A549 (cell line): ENCODE data around the gene FHL2. TPM values are rescaled to one million over a fixed set of nuclear protein-coding genes. Genes with fewer than 3 reads are reported as not detected.

Experiments used
- ATAC-seq, 2 experiments: fragments of 200-7000 bp in 1 of 2; fragments of >200 bp in 1 of 2; cut with Nextera tagmentation in 1 of 2; cut with Tn5 transposase in 1 of 2; 3 replicates each; pipeline versions ENCODE4 v1.8.0 to v1.9.1; 2018 to 2020; ENCODE audit warnings: mild to moderate bottlenecking in 1 of 2, moderate library complexity in 1 of 2
- CTCF ChIA-PET: fragments of 300-600 bp; sonication (Branson Sonifier 250); formaldehyde crosslinking; extraction: SDS; loops from one replicate; lab custom pipeline; 2021; ENCODE audit warnings: antibody characterized with exemption, inconsistent platforms; lab: Yijun Ruan, JAX
- POLR2A ChIA-PET: fragments of 350-600 bp; formaldehyde crosslinking; extraction: SDS; loops from one replicate; lab custom pipeline; 2021; ENCODE audit warnings: antibody characterized with exemption, inconsistent platforms; lab: Yijun Ruan, JAX
- DNase-seq, 2 experiments: peaks; one replicate each; pipeline versions ENCODE4 v3.0.0 to v3.0.0-alpha.2; 2011 to 2016; ENCODE audit warnings: low read depth in 1 of 2, low spot score in 1 of 2
- FAIRE-seq: peaks from 2 replicates; lab custom pipeline; 2011; peaks lifted over from hg19 to GRCh38; lab: Jason Lieb, UNC
- H3K27ac ChIP-seq, 2 experiments: fragments of >200 bp; sonication (Bioruptor Twin); formaldehyde crosslinking; 3 replicates each; pipeline ENCODE4 v1.5.1; 2016 to 2017
- H3K4me1 ChIP-seq: fragments of >200 bp; sonication (Bioruptor Twin); formaldehyde crosslinking; 3 replicates; pipeline ENCODE4 v1.6.1; 2016
- H3K4me2 ChIP-seq: fragments of >200 bp; sonication (Bioruptor Twin); formaldehyde crosslinking; 3 replicates; pipeline ENCODE4 v1.6.1; 2016
- H3K4me3 ChIP-seq: fragments of >200 bp; sonication (Bioruptor Twin); formaldehyde crosslinking; 3 replicates; pipeline ENCODE4 v1.5.1; 2016
- H3K9me3 ChIP-seq: fragments of >200 bp; sonication (Bioruptor Twin); formaldehyde crosslinking; 3 replicates; pipeline ENCODE4 v1.6.1; 2016
- CBX2 ChIP-seq: fragments of 200-600 bp; sonication (generic); IDR thresholded peaks from 2 replicates; pipeline ENCODE4 v1.6.1; 2016; ENCODE audit warnings: low read depth, mild to moderate bottlenecking, borderline replicate concordance
- CHD4 ChIP-seq: fragments of 200-600 bp; sonication (generic); IDR thresholded peaks from 2 replicates; pipeline ENCODE4 v1.6.1; 2016; ENCODE audit warnings: antibody characterized with exemption, mild to moderate bottlenecking, borderline replicate concordance
- CTCF ChIP-seq: fragments of >200 bp; sonication (Bioruptor Twin); formaldehyde crosslinking; IDR thresholded peaks from 3 replicates; pipeline ENCODE4 v1.5.1; 2016
- E2F6 ChIP-seq: IDR thresholded peaks from 2 replicates; pipeline ENCODE4 v1.6.1; 2012; ENCODE audit warnings: low read depth, borderline replicate concordance
- ELK1 ChIP-seq: fragments of 150-350 bp; IDR thresholded peaks from 2 replicates; pipeline ENCODE4 v1.6.1; 2014; ENCODE audit warnings: low read depth, mild to moderate bottlenecking, low read length
- EP300 ChIP-seq, 2 experiments: fragments of >200 bp; sonication (Bioruptor Twin); formaldehyde crosslinking; IDR thresholded peaks; 2 replicates in 1 of 2; 3 replicates in 1 of 2; pipeline ENCODE4 v1.6.1; 2016 to 2017
- FOSB ChIP-seq: fragments of 250-450 bp; sonication (Bioruptor Pico); IDR thresholded peaks from 2 replicates; pipeline ENCODE4 v1.5.0; 2020; ENCODE audit warnings: mild to moderate bottlenecking, moderate library complexity
- FOSL2 ChIP-seq, 2 experiments: fragments of 450-650 bp in 1 of 2; fragments of >200 bp in 1 of 2; sonication (Bioruptor Twin) in 1 of 2; formaldehyde crosslinking; IDR thresholded peaks; 2 replicates each; pipeline versions ENCODE4 v1.5.0 to v1.6.1; 2016 to 2020; ENCODE audit warnings: mild to moderate bottlenecking in 1 of 2, moderate library complexity in 1 of 2
- GATA3 ChIP-seq: IDR thresholded peaks from 2 replicates; pipeline ENCODE4 v1.6.1; 2012; ENCODE audit warnings: borderline replicate concordance
- JUNB ChIP-seq: fragments of >200 bp; sonication (Bioruptor Twin); formaldehyde crosslinking; IDR thresholded peaks from 2 replicates; pipeline ENCODE4 v1.6.1; 2016
- NFE2L2 ChIP-seq: fragments of 150-350 bp; conservative IDR thresholded peaks from 2 replicates; pipeline ENCODE4 v1.6.1; 2014; ENCODE audit warnings: low read length
- RAD21 ChIP-seq, 2 experiments: fragments of >200 bp in 1 of 2; sonication (Bioruptor Twin) in 1 of 2; formaldehyde crosslinking in 1 of 2; IDR thresholded peaks in 1 of 2; conservative IDR thresholded peaks in 1 of 2; 2 replicates in 1 of 2; 3 replicates in 1 of 2; pipeline ENCODE4 v1.6.1; 2012 to 2018; ENCODE audit warnings: inconsistent platforms in 1 of 2
- RARB ChIP-seq: fragments of 250-450 bp; sonication (Bioruptor Pico); IDR thresholded peaks from 2 replicates; pipeline ENCODE4 v1.8.0; 2021; ENCODE audit warnings: mild to moderate bottlenecking, moderate library complexity
- RCOR1 ChIP-seq: fragments of 150-350 bp; IDR thresholded peaks from 2 replicates; pipeline ENCODE4 v1.6.1; 2014; ENCODE audit warnings: antibody characterized with exemption, low read length, low read depth
- SMC3 ChIP-seq: fragments of >200 bp; sonication (Bioruptor Twin); formaldehyde crosslinking; IDR thresholded peaks from 3 replicates; pipeline ENCODE4 v1.6.1; 2018; ENCODE audit warnings: inconsistent platforms
- USF2 ChIP-seq: fragments of 450-650 bp; IDR thresholded peaks from 2 replicates; pipeline ENCODE4 v1.6.1; 2014; ENCODE audit warnings: antibody characterized with exemption
- WGBS: methylation state at CpG from one replicate; pipeline ENCODE4 v1.1.6; 2017; ENCODE audit errors: missing lambda C conversion rate; 5-methylcytosine and 5-hydroxymethylcytosine counted together
- polyA plus RNA-seq, 4 experiments: library from polyadenylated mRNA; depleted of rRNA in 3 of 4; stranded (reverse); fragments of >200 nt; fragmentation: RNase III in 1 of 4; extraction: RNeasy Plus Mini Kit Qiagen cat#74134 plus additional on column Dnase treatment in 1 of 4; gene quantifications; 2 replicates in 3 of 4; 3 replicates in 1 of 4; pipeline ENCODE4 v1.2.3, GENCODE V29; 2011 to 2017

The FHL2 gene
- polyA plus RNA-seq, 2 of the 4 experiments (the other 2 are of a cell fraction) = 57.9 to 85.9 TPM

GRCh38 chr2:105404736-105405135 is 5.9 kb upstream of the FHL2 start:
- FAIRE-seq (no peak), DNase-seq (no peak), ATAC-seq (no peak)
- peak overlapping the region; percentile 66 for H3K4me2 ChIP-seq
- H3K27ac ChIP-seq = peak overlapping the region; percentile 55 to 84
- ChIA-PET CTCF (interaction anchor here (0.8 to 2.1 kb wide), 5 partner anchors 10 to 46 kb away, joined by 3 to 14 read pairs (median 4); no protein-coding TSS in a partner anchor), POLR2A (no interaction called here)
- H3K4me1 ChIP-seq = peaks cover 35% of the 10 kb centered on the region
- H3K9me3 ChIP-seq = no peaks in the 10 kb centered on the region
- WGBS = 91% methylated on average over 3 of the region's 3 CpGs
- H3K4me3 ChIP-seq = no peak overlapping the region
- no peak for TF ChIP-seq ELK1
- TF ChIP-seq E2F6 = no peak
- no peak for TF ChIP-seq RAD21 (conservative IDR thresholded peaks at IDR 0.05 in 1 of 2, IDR thresholded peaks at IDR 0.05 in 1 of 2)
- no peak for TF ChIP-seq CHD4
- TF ChIP-seq RARB (CRISPR knock-in tag) = no peak
- TF ChIP-seq RCOR1 = no peak
- TF ChIP-seq FOSB (CRISPR knock-in tag) = no peak
- TF ChIP-seq USF2 = no peak
- no peak for TF ChIP-seq CBX2

- 0 out of 5 replicates have a peak, but pooled peaks of 1 of the 2 experiments have one; percentile 17 for TF ChIP-seq EP300 (IDR thresholded peaks at IDR 0.05)
- TF ChIP-seq FOSL2 (IDR thresholded peaks at IDR 0.05) = no peak
- TF ChIP-seq FOSL2 (CRISPR knock-in tag; IDR thresholded peaks at IDR 0.05) = peak; percentile 56
- peak; percentile 30; the same call in 1 of the 2 replicates for TF ChIP-seq GATA3
- TF ChIP-seq RAD21 (conservative IDR thresholded peaks at IDR 0.05 in 1 of 2, IDR thresholded peaks at IDR 0.05 in 1 of 2) = peak; percentile 8 to 39; a peak in 2 of 5 replicates
- TF ChIP-seq NFE2L2 = no peak
- TF ChIP-seq CBX2 = no peak
- peak; percentile 37 for TF ChIP-seq CTCF
- TF ChIP-seq JUNB = peak; percentile 48; the same call in 1 of the 2 replicates
- peak; percentile 30; the same call in 1 of the 3 replicates for TF ChIP-seq SMC3
- TF ChIP-seq, all 56 proteins: peak for 7
- peaks cover 28% of the 10 kb centered on the region for H3K4me1 ChIP-seq
- H3K4me3 ChIP-seq = no peak overlapping the region
- 33% methylated on average over 13 of the region's 14 CpGs for WGBS
- peak overlapping the region; percentile 55 to 84 for H3K27ac ChIP-seq
- H3K9me3 ChIP-seq = 0 out of 3 replicates have a peak, but pooled peaks cover 2% of the 10 kb centered on the region
- CTCF ChIA-PET = interaction anchor here (0.8 to 2.1 kb wide), 10 partner anchors 10 to 460 kb away, joined by 3 to 14 read pairs (median 4); no protein-coding TSS in a partner anchor
- peak overlapping the region; percentile 66 for H3K4me2 ChIP-seq
- POLR2A ChIA-PET = interaction anchor here (1.2 kb wide), 1 partner anchor 52 kb away, joined by 5 read pairs; no protein-coding TSS in a partner anchor
- DNase-seq (peak; percentile 36 to 67), ATAC-seq (peak; percentile 69 to 71), FAIRE-seq (no peak)
Measured at GRCh38 chr2:105403783-105404698, 5.2 kb upstream of the FHL2 start.
